MM.1S (cell line): ENCODE results near the gene ZBTB34.

Experiments
- CTCF ChIP-seq: fragments of 300-600 bp; sonication (generic); IDR thresholded peaks from 2 replicates; pipeline ENCODE4 v1.5.1; 2016; ENCODE audit warnings: antibody characterized with exemption, low read length, mixed read lengths
- EZH2 ChIP-seq: fragments of 300-600 bp; sonication (generic); optimal IDR thresholded peaks from 2 replicates; pipeline ENCODE3; 2017; ENCODE audit warnings: low read depth, mild to moderate bottlenecking, antibody characterized with exemption, low read length, mixed read lengths
- EZH2phosphoT487 ChIP-seq: fragments of 300-600 bp; sonication (generic); IDR thresholded peaks from 2 replicates; pipeline ENCODE4 v1.6.1; 2018; ENCODE audit warnings: antibody characterized with exemption, low read length

GRCh38 chr9:126844085-126844484, 16.4 kb upstream of the ZBTB34 start:
- TF ChIP-seq CTCF (no peak), EZH2phosphoT487 (no peak), EZH2 (no peak)
